ENCODE measurements around the gene DEXI.
"Not testable (repeated sequence)": the region's sequence is repeated elsewhere in the genome, so short reads cannot be mapped to it uniquely, and the experiment has no call there.

The DEXI gene

DNA sequence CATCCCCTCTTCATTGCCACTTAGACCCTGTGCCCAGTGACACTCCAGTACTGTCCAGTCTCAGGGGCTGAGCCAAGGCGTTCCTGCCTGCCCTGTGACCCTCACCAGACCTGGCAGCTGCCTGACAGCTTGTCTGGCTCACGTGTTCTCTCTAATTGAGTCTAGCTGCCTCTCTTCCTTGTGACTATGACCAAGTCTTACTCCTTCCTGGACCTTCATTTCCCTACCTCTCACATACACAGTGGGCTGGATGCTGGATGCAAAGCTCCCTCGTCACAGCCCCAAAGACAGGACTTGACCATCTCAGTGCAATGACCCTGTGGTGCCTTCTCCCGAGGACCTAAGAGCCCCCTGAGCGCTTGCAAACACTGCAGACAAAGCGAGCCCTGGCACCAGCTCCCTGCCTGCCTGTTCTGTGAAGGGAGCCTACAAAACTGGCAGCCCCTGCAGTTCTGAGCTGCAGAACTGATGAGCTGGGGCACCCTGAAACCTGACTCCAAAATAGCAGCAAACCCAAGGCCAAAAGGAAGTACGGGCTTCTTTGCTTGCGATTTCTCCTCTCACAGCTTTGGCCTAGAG is 1.7 kb downstream of the DEXI start:
- DNase-seq: no peak

GRCh38 chr16:10939649-10940234 is 2.5 kb downstream of the DEXI start:
- DNase-seq: no peak

- no peak for DNase-seq
Measured at GRCh38 chr16:10938796-10939648, 3.2 kb downstream of the DEXI start.

GRCh38 chr16:10938321-10938720 is 3.9 kb downstream of the DEXI start:
- no peak for DNase-seq

- no peak for DNase-seq
Measured at GRCh38 chr16:10937068-10937859, 5.0 kb downstream of the DEXI start.

GRCh38 chr16:10936272-10936984 is 5.8 kb downstream of the DEXI start:
- no peak for DNase-seq

DNA sequence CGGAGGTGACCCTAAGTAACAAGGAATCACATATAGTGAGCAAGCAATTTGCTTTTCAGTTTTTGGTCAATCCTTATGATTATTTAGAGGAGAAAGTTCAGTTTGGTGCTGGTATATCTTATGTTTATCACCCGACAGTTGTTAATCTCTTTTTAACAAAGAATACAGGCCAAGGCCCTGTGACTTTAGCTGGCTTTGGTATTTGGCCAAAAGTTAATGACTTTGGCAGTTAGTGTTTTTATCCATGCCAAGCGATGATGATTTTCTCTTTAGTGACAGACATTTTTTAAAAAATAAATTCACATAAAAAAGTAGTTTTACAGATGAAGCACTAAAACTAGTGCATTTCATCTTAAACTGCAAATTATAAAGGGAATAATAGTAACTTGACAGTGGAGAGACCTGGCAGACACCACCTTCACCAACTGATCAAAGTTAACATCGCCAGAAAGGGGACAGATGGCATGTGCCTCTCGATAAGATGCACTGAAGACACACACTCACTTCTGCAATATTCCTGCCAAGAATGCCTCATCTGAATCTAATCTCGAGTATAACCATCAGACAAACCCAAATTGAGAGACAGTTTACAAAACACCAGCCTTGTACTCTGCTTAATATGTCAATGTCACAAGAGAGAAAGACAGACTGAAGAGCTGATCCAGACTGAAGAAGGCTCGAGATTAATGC is 6.9 kb downstream of the DEXI start:
- DNase-seq: no peak

- no peak for DNase-seq
Measured at GRCh38 chr16:10934325-10935107, 7.8 kb downstream of the DEXI start.

- no peak for DNase-seq
Measured at GRCh38 chr16:10933865-10934264, 8.4 kb downstream of the DEXI start.

DNA sequence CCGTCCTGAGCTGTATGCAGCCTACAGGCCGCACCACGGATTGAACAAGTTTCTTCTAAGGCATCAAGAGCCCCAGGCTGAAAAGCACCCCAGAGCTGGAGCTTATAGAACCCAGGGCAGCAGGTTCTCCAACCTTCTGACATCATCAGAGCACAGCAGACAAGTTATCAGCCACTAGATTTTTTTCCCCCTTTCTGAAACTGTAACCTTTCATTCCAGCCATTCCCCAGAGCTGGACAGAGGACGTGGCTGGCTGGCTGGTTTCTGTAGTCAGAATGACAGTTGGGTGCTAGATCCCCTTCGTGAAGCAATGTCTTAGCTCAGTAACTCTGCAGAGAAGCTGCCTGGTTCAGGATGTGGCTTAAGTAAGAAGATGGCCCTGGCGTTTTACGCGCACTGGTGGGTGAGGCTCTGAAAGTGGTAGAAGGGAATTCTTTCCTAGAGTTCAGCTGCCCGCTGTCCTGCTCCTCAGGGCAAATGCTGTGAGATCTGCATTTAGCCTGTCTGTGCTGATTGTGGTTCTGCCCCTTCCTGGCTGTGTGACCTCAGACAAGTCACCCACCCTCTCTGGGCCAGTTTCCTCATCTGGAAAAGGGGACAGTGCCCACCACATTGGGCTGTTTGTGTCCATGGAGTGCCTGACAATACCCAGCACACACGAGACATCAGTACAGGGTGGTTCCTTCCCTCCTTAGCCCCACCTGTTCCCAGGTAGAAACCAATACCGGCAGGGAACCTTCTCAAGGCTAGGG is 9.1 kb downstream of the DEXI start:
- no peak for DNase-seq

- DNase-seq: no peak
Measured at GRCh38 chr16:10931977-10932632, 10.2 kb downstream of the DEXI start.

GRCh38 chr16:10931134-10931533 is 11.1 kb downstream of the DEXI start:
- DNase-seq: no peak

- DNase-seq: no peak
Measured at GRCh38 chr16:10930755-10931093, 11.5 kb downstream of the DEXI start.

GRCh38 chr16:10929853-10930754 is 12.2 kb downstream of the DEXI start:
- no peak for DNase-seq

GRCh38 chr16:10929097-10929496 is 13.2 kb downstream of the DEXI start:
- DNase-seq: not testable (repeated sequence)

DNA sequence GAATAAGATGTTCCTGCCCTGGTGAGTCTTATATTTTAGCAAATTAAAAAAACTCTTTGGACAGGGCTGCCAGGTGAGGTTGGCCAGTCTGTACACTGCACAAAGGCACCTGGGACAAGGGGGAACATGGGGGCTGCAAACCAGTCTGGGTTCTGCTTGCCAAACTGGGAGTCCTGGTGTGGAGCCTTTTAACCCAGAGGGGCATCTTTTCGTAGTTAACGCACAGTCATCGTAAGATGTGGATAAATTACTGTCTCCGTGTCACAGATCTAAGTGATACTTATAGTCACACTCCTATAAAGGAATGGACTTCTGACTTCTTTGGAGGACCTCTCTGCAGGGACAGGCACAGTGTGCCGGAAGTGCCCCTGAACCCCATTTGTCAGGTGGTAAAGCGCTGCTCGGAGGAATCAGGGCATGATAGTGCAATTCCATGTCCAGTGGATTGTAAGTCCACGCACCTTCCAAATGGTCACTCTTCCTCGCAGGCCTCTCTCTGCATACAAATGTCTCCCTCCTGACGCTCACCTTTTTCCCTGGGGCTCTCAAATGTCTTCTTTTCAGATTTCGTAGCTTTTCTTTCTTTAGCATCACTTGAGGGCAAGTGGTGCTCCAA is 14.7 kb downstream of the DEXI start:
- no peak for DNase-seq

DNA sequence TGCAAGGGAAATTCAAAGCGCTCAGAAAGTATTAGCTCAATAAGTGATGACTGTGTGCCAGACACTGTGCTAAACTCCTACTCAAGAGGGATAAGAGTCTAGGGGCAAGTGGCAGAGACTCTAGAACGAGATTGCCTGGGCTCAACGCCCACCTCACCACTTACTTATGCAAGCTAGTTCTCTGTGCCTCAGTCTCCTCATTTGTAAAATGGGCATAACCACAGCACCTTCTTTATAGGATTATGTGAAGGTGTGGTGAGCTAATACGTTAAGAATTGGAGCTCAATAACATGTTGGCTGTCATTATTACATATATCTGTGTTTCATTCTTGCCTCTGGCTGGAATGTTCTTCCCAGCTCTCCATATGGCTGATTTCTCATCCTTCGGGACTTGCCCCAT is 15.4 kb downstream of the DEXI start:
- DNase-seq: no peak

GRCh38 chr16:10926094-10926493 is 16.2 kb downstream of the DEXI start:
- no peak for DNase-seq

Data from NCI-H1436 treated with DMSO at 0.1 percent for 48 hours (cell line).